NCI-H82 (cell line): ENCODE measurements around the gene SORCS2.

Experiments
- DNase-seq: peaks from one replicate; lab custom pipeline; 2025; lab: John Stamatoyannopoulos, UW

Gene SORCS2

DNA sequence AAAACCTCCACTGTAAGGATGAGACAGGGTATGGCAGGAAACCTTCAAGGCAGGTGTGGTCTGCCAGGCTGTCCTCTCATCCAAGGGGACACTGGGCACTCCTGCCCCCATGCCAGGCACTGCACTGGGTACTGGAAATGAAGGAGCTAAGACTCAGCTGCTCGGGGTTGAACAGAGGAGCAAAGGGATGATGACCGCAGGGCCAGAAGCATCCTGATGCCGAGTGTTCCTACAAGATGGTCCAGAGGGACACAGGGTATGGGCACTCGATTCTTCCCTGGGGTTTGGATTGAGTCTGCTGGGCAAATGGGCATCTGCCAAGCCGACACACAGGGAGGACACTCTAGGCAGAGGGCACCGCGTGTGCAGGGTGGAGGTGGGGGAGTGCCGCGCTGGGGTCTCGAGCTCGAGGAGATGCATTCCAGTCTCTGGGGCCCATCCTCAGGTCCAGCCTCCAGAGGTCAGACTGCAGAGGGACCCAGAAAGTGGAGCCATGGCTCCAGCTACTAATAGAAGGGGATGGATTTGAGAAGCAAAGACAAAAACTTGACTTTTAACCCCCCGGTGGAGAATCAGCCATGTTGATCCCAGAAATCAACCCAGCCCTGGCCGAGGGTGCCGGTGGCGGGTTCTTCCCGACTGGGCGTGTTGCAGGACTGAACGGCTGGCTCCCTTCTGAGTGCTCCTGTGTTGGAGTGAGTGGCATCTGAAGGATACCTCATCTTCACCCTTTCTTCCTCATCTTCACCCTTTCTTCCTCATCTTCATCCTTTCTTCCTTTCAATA is 500.3 kb downstream of the SORCS2 start:
- no peak for DNase-seq

DNA sequence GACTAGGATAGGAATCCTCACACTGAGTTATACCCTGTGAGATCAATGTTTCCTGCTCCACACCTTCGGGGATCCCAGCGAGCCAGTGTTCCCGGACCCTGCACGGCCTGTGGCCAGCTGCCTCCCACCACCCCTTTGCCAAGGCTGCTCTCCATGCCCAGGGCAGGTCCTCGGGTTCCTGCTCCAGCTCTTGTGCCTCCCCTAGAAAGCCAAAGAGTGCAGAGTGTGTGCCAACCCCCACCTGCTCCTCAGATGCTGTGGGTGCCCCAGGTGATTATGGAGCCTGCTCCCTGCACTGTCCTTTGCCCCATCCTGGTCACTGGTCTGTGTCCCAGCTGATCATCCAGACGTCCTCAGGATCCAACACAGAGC is 500.9 kb downstream of the SORCS2 start:
- no peak for DNase-seq

DNA sequence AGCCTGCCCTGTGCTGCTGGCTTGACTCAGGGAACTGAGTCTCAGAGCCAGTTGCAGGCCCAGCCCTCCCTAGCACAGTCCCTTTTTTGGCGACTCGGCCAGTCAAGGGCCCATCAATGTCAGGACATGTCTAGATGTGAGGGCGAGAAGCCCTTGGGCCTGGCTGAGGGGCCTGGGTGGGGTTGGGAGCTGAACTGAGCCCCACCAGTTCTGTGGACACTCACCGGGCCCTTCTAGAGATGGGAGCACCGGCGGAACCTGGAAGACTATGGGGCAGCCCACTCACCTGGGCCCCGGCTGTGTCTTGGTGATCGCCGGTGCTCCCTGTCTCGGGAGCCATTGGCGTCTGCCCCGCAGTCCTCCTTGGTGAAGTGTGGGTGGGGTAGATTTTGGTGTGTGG is 501.4 kb downstream of the SORCS2 start:
- DNase-seq = no peak

DNA sequence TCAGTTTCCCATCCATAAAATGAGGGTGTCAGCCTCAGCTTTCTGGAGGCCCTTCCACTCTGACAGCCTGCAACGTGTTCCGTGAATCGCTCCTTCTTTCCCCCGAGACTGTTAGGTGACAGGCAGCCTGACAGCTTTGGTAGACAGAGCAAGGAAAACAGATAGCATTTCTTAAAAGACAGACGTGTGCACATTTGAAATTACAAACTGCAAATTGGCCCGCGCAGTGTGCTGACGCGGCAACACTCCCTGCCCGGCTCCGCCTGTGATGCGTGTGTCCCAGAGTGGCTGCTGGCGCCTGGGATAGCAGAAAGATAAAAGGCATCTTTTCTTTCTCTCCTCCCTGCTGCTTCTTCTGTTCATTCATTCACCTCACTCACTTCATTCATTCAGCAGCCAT is 502.0 kb downstream of the SORCS2 start:
- no peak for DNase-seq

DNA sequence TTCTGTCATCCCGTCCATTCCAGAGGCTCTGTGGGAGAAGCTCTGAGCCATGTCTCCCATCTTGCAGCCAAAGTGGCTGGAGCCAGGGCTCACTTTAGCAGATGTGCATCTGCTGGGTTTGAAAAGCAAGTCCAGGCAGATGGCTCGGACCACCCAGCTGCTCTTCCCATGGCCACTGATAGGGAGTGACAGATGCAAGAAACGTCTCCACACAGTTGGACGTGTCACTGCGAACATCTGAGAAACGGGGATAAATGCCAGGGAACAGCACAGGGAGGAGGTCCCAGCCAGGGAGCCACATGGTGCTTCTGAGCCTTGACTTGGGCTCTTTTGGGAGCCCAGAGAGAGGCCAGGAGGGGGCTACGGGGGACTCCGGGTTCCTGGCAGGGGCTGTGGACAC is 505.0 kb downstream of the SORCS2 start:
- no peak for DNase-seq

DNA sequence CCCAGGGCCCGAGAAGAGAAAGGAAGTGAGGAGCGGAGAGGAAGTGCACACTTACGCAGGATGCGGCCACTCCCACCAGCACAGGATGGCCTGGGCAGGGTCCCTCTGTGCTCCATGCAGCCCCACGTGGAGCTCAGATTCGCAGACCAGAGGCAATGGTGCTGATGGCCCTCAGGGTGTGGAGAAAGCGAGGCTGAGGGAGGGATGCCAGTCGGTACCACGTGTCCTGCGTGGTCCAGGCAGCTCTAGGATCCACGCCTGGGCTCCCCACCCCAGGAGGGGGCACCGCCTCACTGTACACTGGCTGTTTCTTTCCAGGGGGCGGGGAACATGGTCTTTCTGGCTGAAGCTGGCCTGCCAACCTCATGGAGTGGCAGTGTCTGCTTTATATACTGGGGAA is 505.5 kb downstream of the SORCS2 start:
- no peak for DNase-seq

DNA sequence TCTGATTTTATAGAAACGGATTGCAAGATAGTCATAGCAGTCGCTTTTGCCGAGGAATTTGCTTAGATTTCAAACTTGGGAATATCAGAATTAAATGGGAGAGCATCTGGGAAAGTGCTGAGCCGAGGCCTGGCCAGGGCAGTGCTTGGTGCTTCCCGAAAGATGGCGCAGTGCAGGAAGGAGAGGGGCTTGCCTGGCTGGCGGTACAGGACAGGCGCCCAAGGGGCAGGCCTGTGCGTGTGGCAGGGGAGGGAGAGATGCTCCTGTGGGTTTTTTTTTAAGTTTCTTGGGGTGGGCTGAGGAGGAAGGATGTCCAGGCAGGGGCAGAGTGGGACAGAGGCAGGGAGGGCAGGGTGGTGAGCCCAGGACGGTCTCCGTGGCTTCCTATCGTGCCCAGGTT is 506.2 kb downstream of the SORCS2 start:
- DNase-seq = no peak

DNA sequence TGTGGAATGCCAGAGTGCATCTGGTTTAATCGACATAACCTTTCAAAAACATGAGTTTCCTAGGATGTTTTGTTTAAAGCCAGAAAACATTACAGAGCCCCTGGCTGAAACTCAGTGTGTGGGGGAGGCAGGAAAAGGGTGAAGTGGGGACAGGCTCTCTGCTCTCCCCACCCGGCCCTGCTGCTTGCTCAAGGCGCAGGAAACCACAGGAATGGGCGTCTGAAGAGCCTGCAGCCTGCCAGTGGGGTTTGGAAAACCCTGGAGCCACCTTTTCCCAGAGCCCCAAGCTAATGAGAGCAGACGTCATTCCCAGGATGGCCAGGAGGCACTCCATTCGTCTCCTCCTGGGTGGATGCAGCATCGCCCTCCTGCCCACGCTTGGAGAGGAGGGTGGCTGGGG is 506.7 kb downstream of the SORCS2 start:
- DNase-seq = no peak

DNA sequence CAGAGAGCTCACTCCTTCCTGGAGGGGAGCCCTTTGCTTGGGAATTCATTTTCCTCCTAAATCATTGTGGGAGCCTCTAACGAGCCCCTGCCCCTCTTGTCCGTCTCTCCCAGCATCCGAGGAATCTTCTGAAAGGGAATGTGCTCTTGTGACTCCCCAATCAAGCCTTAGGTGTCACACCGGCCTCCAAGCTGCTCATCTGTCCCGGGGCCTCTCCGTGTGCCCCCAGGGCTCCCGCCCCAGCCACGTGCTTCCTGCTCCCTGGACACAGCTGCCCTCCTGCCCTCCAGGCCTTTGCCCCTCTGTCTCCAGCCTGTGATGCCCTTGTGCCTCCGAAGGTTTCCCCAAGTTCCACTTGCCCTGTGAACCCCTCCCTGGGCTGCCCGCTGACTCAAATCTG is 507.5 kb downstream of the SORCS2 start:
- DNase-seq = no peak

DNA sequence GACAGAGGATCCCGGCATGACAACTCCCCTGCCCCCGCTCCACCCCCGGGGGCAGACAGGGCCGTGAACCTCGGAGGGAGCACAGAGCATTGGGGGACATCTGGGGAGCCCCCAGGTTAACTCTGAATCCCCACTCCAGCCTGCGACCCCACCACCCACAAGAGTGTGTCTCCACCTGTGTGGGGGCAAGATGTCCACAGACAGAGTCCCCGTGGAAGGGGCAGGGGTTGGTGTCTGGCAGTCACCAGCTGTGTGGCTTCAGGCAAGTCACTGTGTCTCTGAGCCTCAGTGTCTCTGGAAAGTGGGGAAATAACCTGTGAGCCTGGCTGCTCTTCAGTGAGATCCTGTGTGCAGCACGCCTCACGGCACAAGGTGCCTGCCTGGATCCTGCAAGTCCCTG is 508.3 kb downstream of the SORCS2 start:
- DNase-seq = no peak

DNA sequence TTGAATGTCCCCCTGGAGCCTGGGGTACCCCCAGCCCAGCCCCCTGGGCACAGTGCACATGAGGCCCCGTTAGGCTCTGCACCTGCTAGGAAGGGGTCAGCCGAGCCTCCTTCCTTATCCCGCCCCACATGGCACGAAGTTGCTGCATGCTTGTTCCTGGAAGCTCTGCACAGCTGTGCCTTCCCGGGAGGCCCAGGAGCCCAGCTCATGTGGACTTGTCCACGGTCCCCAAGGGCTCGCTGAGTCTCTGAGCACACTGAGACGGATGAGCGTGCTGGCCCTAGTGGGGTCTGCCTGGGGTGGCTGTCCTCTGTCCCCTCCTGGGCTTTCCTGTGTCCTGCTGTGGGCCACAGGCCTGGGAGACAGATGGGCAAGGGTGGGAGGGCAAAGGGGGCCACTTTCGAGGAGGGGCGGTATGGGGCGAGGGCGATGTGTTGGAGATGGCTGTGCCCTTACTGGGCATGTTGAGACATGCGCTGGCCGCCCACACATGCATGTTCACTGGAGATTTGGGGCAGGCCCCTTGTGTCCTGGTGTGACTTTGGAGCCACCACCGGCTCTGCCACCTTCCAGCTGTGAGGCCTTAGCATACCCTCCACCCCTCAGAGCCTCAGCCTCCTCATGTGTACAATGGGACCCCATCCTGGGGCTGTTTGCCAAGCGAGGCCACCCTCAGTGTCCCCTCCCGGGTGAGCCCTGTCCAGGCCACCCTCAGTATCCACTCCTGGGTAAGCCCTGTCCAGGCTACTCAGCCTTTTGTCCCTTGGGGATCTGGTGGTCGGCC is 509.7 kb downstream of the SORCS2 start:
- no peak for DNase-seq

DNA sequence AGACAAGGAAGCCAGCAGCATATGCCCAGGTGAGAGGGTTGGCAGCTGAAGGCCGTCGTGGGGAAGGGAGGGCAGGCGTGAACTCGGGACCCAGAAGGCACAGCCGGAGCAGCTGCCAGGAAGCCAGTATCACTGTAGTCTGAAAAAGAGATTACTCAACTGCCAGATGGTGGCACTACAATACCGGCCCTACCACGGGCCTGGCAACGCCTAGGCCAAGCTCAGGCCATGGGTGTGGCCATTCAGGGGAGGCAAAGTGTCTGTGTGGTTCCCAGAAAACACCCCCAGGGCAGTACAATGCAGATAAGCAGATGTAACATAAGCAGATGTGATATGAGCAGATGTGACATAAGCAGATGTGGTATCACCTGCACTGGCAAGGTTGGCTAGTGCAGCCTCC is 511.4 kb downstream of the SORCS2 start:
- no peak for DNase-seq

DNA sequence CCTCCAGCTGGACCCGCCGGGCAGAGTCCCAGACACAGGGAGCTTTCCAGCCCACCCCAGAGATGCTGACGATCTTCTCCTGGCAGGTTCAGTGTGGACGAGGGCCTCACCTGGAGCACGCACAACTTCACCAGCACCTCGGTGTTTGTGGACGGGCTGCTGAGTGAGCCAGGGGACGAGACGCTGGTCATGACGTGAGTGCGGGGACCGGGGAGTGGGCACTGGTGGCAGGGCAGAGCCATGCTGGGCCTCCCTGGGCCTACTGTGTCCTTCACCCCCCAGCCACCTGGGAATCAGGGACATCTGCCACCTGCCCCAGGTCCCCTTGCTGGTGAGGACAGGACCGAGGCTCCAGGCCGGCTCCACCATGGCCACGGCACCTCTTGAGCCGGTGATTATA is 511.8 kb downstream of the SORCS2 start:
- DNase-seq = no peak

DNA sequence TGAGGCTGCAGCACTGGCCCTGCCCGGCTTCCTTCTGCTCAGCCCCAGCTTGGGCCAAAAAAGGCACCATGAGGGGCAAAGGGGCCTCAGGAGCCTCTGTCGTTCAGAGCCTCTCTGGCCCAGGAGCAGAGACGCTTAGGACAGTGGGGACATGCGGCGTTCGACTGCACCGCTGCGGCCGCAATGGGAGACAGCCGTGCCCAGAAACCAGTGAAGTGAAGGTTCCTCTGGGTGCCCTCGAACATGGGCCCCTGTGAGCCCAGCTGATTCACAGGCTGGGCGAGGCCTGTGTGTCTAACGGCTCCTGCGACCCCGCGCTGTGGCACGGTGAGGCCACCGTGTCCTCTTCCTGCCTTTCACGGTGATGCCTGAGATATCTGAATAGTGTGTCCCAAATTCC is 512.3 kb downstream of the SORCS2 start:
- DNase-seq = no peak

DNA sequence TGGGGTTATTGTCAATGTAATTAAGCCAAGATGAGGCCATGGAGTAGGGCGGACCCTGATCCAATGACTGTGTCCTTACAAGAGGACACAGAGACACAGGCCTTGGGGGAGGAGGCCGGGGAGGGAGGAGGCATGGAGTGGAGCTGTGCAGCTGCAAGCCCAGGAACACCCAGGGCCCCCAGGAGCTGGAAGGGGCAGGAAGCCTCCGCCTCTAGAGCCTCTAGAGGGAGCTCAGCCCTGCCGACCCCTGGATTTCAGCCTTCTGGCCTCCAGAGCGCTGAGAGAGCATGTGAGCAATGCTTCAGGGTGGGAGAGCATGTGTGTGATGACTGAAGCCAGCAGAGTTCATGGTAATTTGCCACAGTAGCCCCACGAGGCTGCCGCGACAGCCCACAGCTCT is 512.7 kb downstream of the SORCS2 start:
- DNase-seq = no peak

DNA sequence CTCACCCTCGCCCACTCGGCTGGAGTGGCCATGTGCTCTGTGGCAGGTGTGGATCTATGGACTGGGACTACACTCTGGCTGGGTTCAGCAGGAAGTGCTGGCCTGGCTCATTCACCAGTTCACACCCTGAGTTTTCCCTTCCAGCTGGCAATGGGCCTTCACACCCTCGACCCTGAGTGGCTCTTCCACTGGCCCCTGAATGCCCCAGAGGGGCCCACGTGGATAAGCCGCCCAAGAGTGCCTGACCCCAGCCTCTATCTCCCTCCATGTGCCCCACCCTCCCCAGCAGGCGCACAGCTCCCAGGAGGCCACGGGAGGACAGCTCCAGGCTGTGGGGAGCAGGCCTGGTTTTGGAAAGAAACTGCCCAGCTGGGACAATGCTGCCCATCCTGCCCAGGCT is 513.3 kb downstream of the SORCS2 start:
- no peak for DNase-seq

DNA sequence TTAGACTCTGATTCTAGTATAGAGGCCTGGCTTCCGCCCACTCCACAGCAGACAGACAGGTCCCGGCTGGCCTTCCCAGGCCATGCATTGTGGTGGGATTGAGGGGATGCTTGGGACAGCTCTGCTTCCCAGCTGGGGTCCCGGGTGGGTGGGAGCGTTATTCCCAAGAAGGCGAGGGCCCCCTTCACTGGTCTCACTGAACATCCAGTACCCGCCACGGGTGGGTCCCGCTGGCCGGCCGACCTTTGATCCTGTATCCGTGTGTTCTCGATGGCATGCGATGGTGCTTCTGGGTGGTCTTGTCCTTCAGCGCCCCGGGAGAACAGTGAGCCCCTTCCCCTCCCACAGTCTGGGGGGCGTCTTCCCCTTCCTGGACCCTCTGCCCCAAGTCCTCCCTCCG is 515.9 kb downstream of the SORCS2 start:
- no peak for DNase-seq

DNA sequence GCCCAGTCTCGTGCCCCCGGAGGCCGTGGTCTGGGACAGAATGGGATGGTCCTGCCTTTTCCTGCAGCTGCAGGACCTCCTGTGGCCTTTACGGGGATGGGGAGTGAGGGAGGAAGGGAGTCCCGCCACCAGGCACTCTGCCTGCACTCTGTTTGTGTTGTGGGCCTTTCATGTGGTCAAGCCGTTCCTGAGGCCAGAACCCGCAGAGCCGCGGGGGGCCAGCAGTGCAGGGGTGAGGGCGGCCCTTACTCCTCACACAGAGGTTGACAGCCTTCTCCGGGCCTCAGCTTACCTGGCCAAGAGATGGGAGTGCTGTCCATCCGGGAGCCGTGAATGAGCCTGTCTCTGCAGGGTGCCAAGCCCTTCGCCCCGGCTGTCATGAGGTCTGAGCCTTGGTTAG is 516.6 kb downstream of the SORCS2 start:
- no peak for DNase-seq

DNA sequence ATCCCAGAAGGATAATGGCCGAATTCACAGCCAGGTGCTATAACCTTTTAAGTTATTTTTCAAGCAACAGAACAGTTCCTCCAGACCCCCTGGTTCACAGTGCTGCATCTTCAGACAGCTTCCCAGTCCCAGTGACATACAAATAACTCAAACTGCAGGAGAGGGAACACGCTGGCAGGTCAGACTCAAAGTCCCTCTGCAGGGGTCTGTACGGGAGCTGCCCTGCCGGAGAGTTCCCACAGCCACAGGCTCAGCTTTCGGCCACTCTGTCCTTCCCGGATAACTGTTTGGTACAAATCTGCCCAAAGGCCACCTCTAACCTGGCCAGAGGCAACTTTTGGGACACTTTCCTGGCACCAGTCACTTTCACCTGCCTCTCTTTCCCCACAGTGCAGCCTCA is 517.1 kb downstream of the SORCS2 start:
- DNase-seq = no peak

DNA sequence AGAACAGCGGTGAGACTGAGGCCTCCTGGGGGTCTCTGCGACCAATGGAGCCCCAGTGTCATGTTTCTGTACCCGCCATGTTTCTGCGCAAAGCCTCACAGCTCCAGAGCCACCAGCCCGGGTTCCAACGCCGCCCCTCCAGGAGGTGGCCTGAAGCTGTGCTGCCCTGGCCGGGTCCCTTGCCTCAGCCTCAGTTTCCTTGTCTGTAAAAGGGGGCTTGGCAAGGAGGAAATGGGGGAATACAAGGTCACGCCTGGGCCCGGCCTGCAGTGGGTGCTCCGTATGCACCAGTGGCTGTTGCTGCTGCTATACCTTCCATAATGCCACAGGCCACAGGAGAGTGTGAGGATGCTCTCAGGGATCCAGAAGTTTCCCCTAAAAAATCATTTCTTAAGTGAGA is 517.8 kb downstream of the SORCS2 start:
- DNase-seq = no peak

DNA sequence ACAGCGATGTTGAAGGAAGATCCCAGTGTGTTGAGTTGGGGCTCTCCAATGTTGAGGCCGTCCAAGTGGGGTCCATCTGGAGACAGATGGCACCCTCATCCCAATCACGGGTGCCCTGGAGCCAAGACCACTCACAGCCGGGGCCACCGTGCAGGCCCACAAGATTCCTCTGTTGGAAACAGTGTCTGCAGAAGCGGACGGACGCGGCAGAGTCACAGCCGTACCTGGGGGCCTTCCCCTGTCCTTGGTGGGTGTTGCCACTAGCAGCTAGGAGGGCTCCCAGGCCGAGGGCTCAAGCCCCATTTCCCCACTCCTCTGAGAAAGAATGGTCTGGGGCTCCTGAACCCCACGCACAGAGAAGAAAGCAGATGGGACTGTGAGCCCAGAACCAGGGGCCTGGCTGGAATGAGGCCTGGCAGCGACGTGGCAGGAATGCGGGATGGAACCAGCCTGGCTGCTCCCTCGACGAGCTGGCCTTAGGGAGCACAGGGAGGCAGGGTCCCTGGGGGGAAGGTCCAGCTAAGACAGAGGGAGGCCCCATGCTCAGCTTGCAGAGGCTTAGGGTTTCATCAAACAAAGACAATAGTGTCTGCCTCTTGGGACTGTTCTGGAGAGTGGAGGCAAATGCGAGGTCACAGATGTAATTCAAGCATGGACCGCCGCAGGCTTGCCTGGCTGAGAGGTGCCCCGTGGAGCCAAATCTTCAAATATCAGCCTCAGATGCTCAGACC is 518.4 kb downstream of the SORCS2 start:
- no peak for DNase-seq

DNA sequence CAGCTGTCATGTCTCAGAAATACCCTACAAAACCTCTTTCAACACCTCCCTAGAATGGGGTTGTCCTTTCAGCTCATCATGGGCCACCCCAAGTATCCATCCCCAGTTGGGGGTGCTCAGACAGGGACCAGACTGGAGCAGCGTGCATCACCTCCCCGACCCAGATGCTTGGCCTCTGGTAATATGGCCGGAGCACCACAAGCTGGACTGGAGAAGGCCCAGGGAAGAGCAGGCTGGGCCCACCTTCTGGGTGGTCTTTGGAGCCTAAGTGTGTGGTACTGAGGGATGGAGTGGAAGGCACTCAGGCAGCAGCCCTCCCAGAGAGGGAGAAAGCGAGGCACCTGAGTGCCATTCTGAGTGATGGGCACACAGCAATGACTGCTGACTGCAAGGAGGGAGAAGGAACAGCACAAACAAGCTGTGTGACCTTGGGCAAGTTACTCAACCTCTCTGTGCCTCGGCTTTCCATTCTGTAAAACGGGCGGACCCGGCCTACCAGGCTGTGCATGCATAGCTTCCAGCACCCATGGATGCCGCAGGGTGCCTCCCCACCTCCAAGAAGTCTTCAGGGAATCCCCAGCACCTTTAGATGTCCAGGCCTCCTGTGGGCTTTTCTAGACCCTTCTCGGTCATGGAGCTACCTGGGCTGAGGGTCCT is 519.1 kb downstream of the SORCS2 start:
- no peak for DNase-seq
